Esophagus (tissue), 2 donors: Measurements from ENCODE around the gene GRID1. TPM values are rescaled to one million over a fixed set of nuclear protein-coding genes. Genes with fewer than 3 reads are reported as not detected.

ENCODE experiments used
- H3K27ac ChIP-seq, 2 donors: one replicate each; pipeline ENCODE4 v1.5.1; 2013; ENCODE audit warnings: low read depth in 2 of 2, mild to moderate bottlenecking in 2 of 2, inconsistent platforms in 1 of 2, low read length in 1 of 2, moderate library complexity in 1 of 2
- H3K27me3 ChIP-seq, 2 donors: one replicate each; pipeline ENCODE4 v1.6.1; 2013; ENCODE audit warnings: low read length in 2 of 2, control low read depth in 1 of 2, mild to moderate bottlenecking in 1 of 2; ENCODE audit not compliant: insufficient read depth in 2 of 2, control insufficient read depth in 1 of 2
- H3K36me3 ChIP-seq, 2 donors: one replicate each; pipeline ENCODE4 v1.6.1; 2013; ENCODE audit warnings: low read length in 1 of 2; ENCODE audit not compliant: control insufficient read depth in 2 of 2, insufficient read depth in 2 of 2
- H3K4me1 ChIP-seq, 2 donors: one replicate each; pipeline ENCODE4 v1.6.1; 2013; ENCODE audit warnings: low read length in 1 of 2; ENCODE audit not compliant: control insufficient read depth in 2 of 2, insufficient read depth in 2 of 2
- H3K4me3 ChIP-seq, 2 donors: one replicate each; pipeline ENCODE4 v1.5.1; 2013; ENCODE audit warnings: low read length in 2 of 2, mild to moderate bottlenecking in 2 of 2, low read depth in 1 of 2, moderate library complexity in 1 of 2
- H3K9me3 ChIP-seq, 2 donors: one replicate each; pipeline ENCODE4 v1.6.1; 2013; ENCODE audit warnings: mild to moderate bottlenecking in 2 of 2, low read depth in 1 of 2, low read length in 1 of 2, moderate library complexity in 1 of 2; ENCODE audit not compliant: control insufficient read depth in 2 of 2, insufficient read depth in 1 of 2
- WGBS, 2 donors: extraction: QIAGEN DNeasy Blood & Tissue Kit; methylation state at CpG; one replicate each; pipeline ENCODE4 v1.1.7; 2013; 5-methylcytosine and 5-hydroxymethylcytosine counted together
- polyA plus RNA-seq, 2 donors: library from polyadenylated mRNA; stranded (reverse); fragments of 200-250 nt; gene quantifications; one replicate each; pipeline ENCODE4 v1.2.3, GENCODE V29; 2013
- donor health status: healthy with polysubstance abuse.
- donor health status: Bipolar disorder and iron deficiency.

The GRID1 gene
- under 1 TPM; 0.04 to 0.32 TPM for polyA plus RNA-seq

DNA sequence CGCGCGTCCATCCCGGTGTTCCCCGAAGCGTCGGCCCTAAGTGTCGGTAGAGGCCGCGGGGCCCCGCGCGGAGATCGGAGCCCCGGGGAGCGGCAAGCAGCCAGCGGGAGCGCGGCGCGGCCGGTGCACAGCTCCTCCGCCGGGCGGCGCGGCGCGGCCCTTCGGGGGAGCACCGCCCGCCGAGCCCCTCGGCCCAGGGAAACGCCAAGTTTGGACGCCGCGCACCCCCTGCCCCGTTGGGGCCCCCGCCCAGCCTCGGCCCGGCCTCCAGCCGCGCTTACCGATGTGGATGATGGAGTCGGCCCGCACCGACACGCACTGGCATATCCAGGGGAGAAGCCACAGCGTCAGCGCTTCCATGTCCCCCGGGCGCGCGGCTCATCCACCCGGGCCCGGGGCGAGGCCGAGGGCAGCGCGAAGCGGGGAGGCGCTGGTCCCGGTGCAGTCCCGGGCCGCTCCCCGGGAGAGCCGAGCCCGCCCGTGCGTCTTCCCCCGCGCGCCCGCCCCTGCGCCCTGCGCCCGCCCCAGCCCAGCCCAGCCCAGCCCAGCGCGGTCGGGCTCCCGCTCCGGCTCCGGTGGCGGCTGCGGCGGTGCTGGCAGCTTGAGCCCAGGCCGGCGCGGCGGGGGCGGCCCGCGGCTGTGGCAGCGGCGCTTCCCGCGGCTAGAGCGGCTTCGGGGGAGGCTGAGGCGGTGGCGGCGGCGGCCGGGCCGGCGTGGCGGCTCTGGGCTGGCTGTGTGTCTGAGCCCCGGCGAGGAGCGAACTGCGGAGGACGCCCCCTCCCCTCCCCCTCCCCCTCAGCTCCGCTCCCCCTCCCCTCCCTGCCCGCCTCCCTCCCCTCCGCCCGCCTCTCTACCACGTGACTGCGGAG lies at the start of gene GRID1:
TSS of gene GRID1 (minus strand) at position 763 of the 869 bp plus-strand sequence.
- H3K36me3 ChIP-seq: no peaks in the 10 kb centered on the region
- 1 to 2% methylated on average over 48 to 115 of the region's 119 CpGs for WGBS, 2 donors
- peaks cover 17 to 21% of the 10 kb centered on the region in 2 donors for H3K27me3 ChIP-seq
- peak within 1 kb of the TSS; percentile 32 to 55 for H3K4me3 ChIP-seq
- no peaks in the 10 kb centered on the region for H3K9me3 ChIP-seq
- H3K27ac ChIP-seq: no peak within 1 kb of the TSS
- H3K4me1 ChIP-seq: peaks cover 9 to 12% of the 10 kb centered on the region in 2 donors

DNA sequence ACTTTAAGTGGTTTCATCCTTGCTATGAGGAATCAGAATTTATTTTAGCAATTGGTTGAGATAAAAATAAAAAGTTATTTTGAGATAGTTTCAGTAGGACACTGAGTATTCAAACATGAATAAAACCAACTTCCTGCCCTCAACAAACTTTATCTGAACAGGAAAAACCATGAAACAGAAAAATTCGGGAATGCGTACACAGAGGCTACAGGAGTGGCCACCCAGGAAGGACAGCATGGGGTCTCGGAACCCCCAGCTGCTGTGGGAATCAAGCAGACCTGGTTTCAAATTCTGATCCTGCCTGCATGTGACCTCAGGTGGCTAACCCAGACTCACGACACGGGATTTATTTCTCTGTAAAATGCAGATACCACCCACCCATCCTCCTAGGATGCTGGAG lies 49.0 kb upstream of the GRID1 start:
- H3K4me3 ChIP-seq: no peak overlapping the region
- peaks cover 0 to 2% of the 10 kb centered on the region in 2 donors for H3K9me3 ChIP-seq
- no peak overlapping the region for H3K27ac ChIP-seq
- 61 to 67% methylated on average over 5 of the region's 5 CpGs for WGBS, 2 donors
- H3K36me3 ChIP-seq: no peaks in the 10 kb centered on the region
- no peaks in the 10 kb centered on the region for H3K27me3 ChIP-seq
- H3K4me1 ChIP-seq: no peaks in the 10 kb centered on the region

DNA sequence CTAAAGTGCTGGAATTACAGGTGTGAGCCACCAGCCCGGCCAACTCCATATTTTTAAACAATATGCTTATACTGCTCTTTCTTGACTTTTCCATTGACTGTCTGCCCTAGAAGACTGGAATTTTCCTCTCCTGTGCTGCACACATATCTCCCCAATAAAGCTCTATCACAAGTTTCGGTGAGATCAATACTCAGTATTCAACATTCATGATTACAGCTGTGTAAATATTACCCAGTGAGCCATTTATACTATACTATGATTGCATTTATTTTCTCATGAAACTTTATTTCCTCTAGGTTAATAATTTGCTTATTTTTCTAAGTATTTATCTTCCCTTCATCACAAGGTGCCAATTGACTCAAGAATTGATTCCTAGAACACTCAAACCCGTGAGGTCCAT lies 48.5 kb upstream of the GRID1 start:
- no peak overlapping the region for H3K27ac ChIP-seq
- no peaks in the 10 kb centered on the region for H3K4me1 ChIP-seq
- H3K9me3 ChIP-seq: peaks cover 0 to 3% of the 10 kb centered on the region in 2 donors
- 69 to 88% methylated on average over 3 of the region's 3 CpGs for WGBS, 2 donors
- H3K27me3 ChIP-seq: no peaks in the 10 kb centered on the region
- H3K4me3 ChIP-seq: no peak overlapping the region
- no peaks in the 10 kb centered on the region for H3K36me3 ChIP-seq

DNA sequence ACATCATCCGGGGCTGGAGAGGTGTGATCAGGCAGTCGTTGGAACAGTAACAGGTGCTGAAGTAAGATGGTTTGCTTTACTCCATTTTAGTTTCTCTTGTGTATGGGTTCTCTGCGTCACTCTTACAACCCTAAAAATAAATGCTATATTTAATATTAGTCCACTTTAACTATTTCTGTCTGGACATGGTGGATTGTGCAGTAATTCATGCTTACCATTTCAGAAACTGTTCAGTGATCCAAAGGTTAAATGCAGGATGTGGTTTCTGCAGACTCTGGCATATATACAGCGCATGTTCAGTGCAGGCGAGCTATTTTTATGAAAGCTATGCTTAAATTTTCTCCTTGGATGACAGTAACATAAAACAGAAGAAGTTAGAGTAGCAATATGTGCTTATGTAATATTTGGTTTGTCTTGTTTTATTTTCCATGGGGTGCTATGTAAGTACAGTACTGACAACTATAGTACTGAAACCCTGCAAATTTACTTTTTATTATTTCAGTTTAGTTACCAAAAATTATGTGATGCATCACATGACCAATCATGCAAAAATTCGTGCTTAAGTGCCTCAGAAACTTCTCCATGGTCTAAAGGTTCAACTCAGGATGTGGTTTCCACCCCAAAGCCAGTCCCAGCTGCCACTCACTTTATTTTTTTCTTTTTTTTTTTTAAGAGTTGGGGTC lies 46.6 kb upstream of the GRID1 start:
- Histone ChIP-seq H3K9me3 (peaks cover 0 to 3% of the 10 kb centered on the region in 2 donors), H3K4me3 (no peak overlapping the region), H3K27me3 (no peaks in the 10 kb centered on the region), H3K4me1 (no peaks in the 10 kb centered on the region), H3K36me3 (no peaks in the 10 kb centered on the region), H3K27ac (no peak overlapping the region)
- 51% methylated on average over 6 of the region's 6 CpGs for WGBS, 2 donors

DNA sequence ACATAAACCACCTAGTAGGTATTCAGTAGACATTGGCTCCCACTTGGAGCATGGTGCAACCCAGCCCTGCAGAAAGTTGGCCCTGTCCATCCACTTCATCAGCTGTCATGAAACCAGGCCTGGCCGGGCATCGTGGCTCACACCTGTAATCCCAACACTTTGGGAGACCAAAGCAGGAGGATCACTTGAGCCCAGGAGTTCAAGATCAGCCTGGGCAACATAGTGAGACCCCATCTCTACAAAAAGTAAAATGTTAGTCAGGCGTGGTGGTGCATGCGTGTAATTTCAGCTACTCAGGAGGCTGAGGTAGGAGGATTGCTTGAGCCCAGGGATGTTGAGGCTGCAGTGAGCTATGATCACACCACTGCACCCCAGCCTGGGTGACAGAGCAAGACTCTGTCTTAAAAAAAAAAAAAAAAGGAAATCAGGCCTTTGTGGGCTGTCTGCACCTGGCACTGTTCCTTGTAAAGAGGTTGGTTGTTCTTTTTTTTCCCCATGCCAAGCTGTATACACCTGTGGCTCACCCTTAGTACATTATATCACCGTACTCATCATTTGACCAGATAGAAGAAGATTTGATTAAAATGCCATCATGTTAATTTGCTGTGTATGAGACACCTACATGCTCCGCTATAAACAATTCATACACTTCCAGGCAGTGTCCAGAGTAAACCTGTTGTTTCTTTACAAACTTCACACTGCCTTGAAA lies 45.4 kb upstream of the GRID1 start:
- no peaks in the 10 kb centered on the region for H3K27me3 ChIP-seq
- no peak overlapping the region for H3K4me3 ChIP-seq
- H3K36me3 ChIP-seq: no peaks in the 10 kb centered on the region
- no peaks in the 10 kb centered on the region for H3K4me1 ChIP-seq
- WGBS, 2 donors: 78 to 82% methylated on average over 6 of the region's 6 CpGs
- H3K9me3 ChIP-seq: peaks cover 0 to 3% of the 10 kb centered on the region in 2 donors
- H3K27ac ChIP-seq: peak overlapping the region in 1 of 2 donors; percentile 38

DNA sequence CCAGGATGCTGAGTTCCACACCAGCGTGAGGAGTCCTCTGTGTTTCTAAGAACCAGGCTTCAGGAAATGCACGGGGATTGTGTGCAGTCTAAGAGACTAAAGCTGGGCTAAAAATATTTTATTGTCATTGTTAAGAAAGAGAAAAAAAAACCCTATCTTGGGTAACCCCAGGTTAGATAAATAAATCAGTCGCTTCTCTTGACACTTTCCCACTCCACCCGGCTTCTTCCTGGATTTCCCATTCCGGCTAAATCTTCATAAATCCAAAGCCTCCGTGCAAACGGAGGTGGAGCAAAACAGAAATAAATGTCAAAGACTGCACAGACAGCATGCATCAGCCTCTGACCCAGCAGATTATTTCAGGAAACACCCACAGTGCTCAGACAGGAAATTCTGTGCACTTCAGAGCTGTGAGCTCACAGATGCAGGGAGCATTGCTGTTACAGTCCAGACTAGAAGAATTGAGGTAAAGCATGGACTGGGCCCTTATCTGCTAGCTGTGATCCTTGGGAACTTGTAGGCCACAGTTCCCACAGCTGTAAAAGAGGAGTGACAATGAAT lies 44.8 kb upstream of the GRID1 start:
- 22 to 31% methylated on average over 7 of the region's 7 CpGs for WGBS, 2 donors
- Histone ChIP-seq H3K9me3 (peaks cover 0 to 3% of the 10 kb centered on the region in 2 donors), H3K27me3 (no peaks in the 10 kb centered on the region), H3K36me3 (no peaks in the 10 kb centered on the region), H3K27ac (peak overlapping the region in 1 of 2 donors; percentile 38), H3K4me3 (no peak overlapping the region), H3K4me1 (no peaks in the 10 kb centered on the region)

DNA sequence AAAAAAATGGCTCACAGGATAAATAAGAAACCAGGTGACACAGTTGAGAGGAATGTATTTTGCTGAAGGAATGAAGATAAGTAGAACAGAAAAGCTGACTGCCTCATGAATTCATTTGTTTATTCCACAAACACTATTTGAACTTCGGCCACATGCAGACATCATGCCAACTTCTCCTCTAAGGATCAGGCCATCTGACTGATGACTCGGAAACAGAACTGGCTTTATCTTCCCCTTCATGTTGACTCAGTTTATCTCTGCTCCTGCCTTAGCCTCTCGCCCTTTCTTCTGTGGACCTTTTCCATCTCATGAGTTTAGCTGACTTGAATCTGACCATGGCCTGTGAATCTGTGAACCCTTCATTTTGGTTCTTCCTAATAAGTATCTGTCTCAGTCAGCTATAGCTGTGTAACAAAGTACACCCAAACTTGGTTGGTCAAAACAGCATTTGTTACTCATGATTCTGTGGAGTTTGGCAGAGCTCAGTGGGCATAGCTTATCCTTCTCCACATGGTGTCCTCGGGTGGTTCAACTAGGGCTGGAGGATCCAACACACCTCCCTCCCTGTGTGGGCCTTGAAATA lies 44.0 kb upstream of the GRID1 start:
- Histone ChIP-seq H3K36me3 (no peaks in the 10 kb centered on the region), H3K4me3 (no peak overlapping the region), H3K27ac (peak overlapping the region; percentile 14), H3K4me1 (no peaks in the 10 kb centered on the region), H3K27me3 (no peaks in the 10 kb centered on the region), H3K9me3 (peaks cover 0 to 3% of the 10 kb centered on the region in 2 donors)
- WGBS, 2 donors: 67 to 78% methylated on average over 4 of the region's 4 CpGs

DNA sequence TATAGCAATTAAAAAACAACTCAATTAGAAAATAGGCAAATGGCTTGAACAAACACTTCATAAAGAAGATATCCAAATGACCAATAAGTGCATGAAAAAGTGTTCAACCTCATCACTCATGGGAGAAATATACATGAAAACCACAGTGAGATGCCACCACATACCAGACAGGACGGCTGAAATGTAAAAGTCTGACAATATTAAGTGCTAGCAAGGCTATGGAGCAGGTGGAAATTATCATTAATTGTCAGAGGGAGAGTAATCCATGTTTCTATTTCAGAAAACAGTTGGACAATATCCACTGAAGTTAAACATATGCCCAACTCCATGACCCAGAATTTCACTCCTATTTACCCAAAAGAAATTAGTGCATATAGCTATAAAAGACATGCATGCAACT lies 42.6 kb upstream of the GRID1 start:
- H3K27ac ChIP-seq: no peak overlapping the region
- H3K9me3 ChIP-seq: peaks cover 0 to 3% of the 10 kb centered on the region in 2 donors
- no peaks in the 10 kb centered on the region for H3K27me3 ChIP-seq
- WGBS, 2 donors: 67 to 72% methylated on average over 1 of the region's 1 CpG
- no peaks in the 10 kb centered on the region for H3K4me1 ChIP-seq
- no peaks in the 10 kb centered on the region for H3K36me3 ChIP-seq
- H3K4me3 ChIP-seq: no peak overlapping the region
